SHP77 treated with DMSO at 0.1 percent for 48 hours (cell line): ENCODE data around the gene AQR.
"Not testable (repeated sequence)": the region's sequence is repeated elsewhere in the genome, so short reads cannot be mapped to it uniquely, and the experiment has no call there.

Experiments
- DNase-seq: peaks from one replicate; lab custom pipeline; 2025; lab: John Stamatoyannopoulos, UW

Gene AQR

DNA sequence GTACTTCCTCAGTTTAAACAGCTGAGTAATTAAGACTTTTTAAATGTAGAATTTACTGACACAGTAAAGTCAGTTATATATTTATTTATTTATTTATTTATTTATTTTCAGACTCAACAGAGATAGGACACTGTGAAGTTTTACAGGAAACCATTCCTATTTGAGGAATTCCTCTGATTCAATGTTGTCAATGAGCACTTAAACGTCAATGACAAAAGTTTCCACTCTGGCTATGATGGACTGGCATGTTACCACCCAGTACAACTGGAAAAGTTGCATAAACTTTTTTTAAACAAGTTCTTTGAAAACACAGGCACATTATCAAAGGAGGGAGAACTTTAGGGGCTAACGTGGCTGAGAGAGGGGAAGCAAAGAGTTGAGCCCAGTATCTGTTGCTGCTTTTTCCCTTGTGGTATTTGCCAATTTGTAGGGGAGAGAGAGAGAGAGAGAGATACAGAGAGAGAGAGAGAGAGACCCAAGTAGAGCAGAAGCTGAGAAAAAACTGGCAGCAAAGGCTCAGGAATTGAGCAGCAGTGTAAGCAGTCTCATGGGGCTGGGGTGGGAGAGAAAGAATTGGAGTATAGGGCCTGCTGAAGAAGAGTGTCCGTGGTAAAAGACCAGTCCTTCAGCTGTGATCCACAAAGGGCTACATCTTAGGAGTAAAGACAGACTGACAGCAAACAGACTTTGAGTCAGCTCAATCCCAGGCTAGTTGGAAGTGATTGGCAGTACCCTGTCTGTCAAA lies 155.9 kb downstream of the AQR start:
- no peak for DNase-seq

GRCh38 chr15:34812868-34813365 lies 156.6 kb downstream of the AQR start:
- not testable (repeated sequence) for DNase-seq

- no peak for DNase-seq
Measured at GRCh38 chr15:34812369-34812768, 157.2 kb downstream of the AQR start.

GRCh38 chr15:34810443-34811129 lies 159.0 kb downstream of the AQR start:
- no peak for DNase-seq

- DNase-seq: no peak
Measured at GRCh38 chr15:34809186-34809585, 160.4 kb downstream of the AQR start.

GRCh38 chr15:34808016-34808415 lies 161.5 kb downstream of the AQR start:
- DNase-seq: no peak

DNA sequence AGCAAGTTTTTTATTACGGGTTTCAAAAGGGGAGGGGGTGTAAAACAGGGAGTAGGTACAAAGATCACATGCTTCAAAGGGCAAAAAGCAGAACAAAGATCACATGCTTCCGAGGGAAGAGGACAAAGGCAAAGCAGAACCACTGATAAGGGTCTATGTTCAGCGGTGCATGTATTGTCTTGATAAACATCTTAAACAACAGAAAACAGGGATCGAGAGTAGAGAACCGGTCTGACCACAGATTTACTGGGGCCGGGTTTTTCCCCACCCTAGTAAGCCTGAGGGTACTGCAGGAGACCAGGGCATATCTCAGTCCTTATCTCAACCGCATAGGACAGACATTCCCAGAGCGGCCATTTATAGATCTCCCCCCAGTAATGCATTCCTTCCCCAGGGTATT lies 162.3 kb downstream of the AQR start:
- DNase-seq: not testable (repeated sequence)

DNA sequence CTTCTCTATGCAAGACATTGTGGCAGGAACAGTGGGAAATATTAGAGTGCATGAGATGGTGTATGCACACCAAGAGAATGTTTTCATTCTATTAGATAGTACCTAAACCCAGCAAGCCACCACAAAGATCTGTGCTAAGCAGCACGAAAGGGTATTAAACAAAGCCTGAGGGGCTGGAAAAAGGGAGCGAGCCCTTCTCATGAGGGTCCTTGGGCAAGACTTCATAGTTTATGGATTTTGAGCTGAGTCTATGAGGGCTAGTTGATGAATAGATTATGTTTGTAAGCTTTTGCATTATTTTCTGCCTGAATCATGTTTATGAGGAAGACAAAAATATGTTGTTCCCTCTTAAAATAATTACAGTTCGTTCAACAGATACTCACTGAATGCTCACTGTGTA lies 164.8 kb downstream of the AQR start:
- DNase-seq: no peak

DNA sequence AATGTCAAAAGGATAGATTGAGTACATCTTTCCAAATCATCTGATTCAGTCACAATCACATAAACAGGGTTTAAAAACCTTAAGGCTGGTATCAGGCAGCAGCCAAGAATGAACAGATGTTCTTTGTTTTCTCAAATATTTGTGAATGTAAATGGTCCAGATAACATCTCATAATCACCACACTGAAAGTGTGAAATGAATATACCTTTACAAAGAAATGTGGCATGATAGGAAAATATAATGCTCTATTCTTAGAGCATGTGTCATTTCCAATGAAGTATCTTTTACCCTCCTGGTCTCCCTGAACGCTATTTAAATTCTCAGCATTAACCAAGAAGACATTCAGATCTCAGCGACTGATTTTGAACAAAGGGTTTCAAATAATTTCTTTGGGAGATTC lies 165.4 kb downstream of the AQR start:
- no peak for DNase-seq

GRCh38 chr15:34802803-34803750 lies 166.5 kb downstream of the AQR start:
- no peak for DNase-seq

GRCh38 chr15:34802371-34802770 lies 167.2 kb downstream of the AQR start:
- no peak for DNase-seq
